Kidney epithelial cell (primary cell): ENCODE results near the gene IFNL3. TPM values are rescaled to one million over a fixed set of nuclear protein-coding genes. Genes with fewer than 3 reads are reported as not detected.
A peak's percentile ranks its signal among the peaks of the same experiment; 100 is the strongest.

ENCODE experiments used
- DNase-seq: peaks from one replicate; pipeline ENCODE4 v3.0.0-alpha.2; 2010; ENCODE audit warnings: low read depth
- H3K27me3 ChIP-seq: 2 replicates; pipeline ENCODE4 v1.6.0; 2011; ENCODE audit warnings: low read length; ENCODE audit not compliant: control insufficient read depth, insufficient read depth
- H3K36me3 ChIP-seq: 2 replicates; pipeline ENCODE4 v1.5.1; 2011; ENCODE audit warnings: low read length; ENCODE audit not compliant: control insufficient read depth, insufficient read depth
- H3K4me3 ChIP-seq: 2 replicates; pipeline ENCODE4 v1.5.1; 2011; ENCODE audit warnings: low read depth, mild to moderate bottlenecking, control low read depth, low read length
- CTCF ChIP-seq: IDR thresholded peaks from 2 replicates; pipeline ENCODE4 v1.5.1; 2011; ENCODE audit warnings: mild to moderate bottlenecking, moderate library complexity, low read length, control low read depth, inconsistent platforms; ENCODE audit not compliant: insufficient read depth, poor library complexity, severe bottlenecking
- total RNA-seq: library from RNA; depleted of rRNA; stranded (reverse); fragments of >200 nt; gene quantifications from 2 replicates; pipeline ENCODE4 v1.2.3, GENCODE V29; 2015

Gene IFNL3
- total RNA-seq, 1 donor from 2014 or later: not detected

- H3K27me3 ChIP-seq: peaks cover 38% of the 10 kb centered on the region
- H3K4me3 ChIP-seq: no peak overlapping the region
- no peaks in the 10 kb centered on the region for H3K36me3 ChIP-seq
- DNase-seq: no peak
- TF ChIP-seq CTCF: no peak
These were observed 39.4 kb downstream of the IFNL3 start for GRCh38 chr19:39205449-39205764.

- Histone ChIP-seq H3K4me3 (no peak within 1 kb of the TSS), H3K27me3 (peaks cover 40% of the 10 kb centered on the region), H3K36me3 (no peaks in the 10 kb centered on the region)
- no peak for TF ChIP-seq CTCF
- DNase-seq: no peak
These were observed 41.1 kb downstream of the IFNL3 start, which contains the start of gene SYCN for GRCh38 chr19:39203372-39204341. Gene SYCN, minus strand, starts transcription at chr19:39204263. Its CDS starts 9 bp downstream, at chr19:39204254.

- TF ChIP-seq CTCF: no peak
- no peak overlapping the region for H3K4me3 ChIP-seq
- H3K27me3 ChIP-seq: peaks cover 41% of the 10 kb centered on the region
- no peak for DNase-seq
- no peaks in the 10 kb centered on the region for H3K36me3 ChIP-seq
These were observed 41.8 kb downstream of the IFNL3 start for GRCh38 chr19:39202998-39203355.

GRCh38 chr19:39200803-39201115, 44.0 kb downstream of the IFNL3 start:
- Histone ChIP-seq H3K36me3 (no peaks in the 10 kb centered on the region), H3K27me3 (peaks cover 61% of the 10 kb centered on the region), H3K4me3 (no peak overlapping the region)
- no peak for TF ChIP-seq CTCF
- no peak for DNase-seq

GRCh38 chr19:39200066-39200802, 44.6 kb downstream of the IFNL3 start:
- DNase-seq: no peak
- Histone ChIP-seq H3K36me3 (no peaks in the 10 kb centered on the region), H3K4me3 (no peak overlapping the region), H3K27me3 (peaks cover 64% of the 10 kb centered on the region)
- no peak for TF ChIP-seq CTCF

GRCh38 chr19:39199025-39199424, 45.8 kb downstream of the IFNL3 start:
- Histone ChIP-seq H3K4me3 (no peak overlapping the region), H3K27me3 (peaks cover 56% of the 10 kb centered on the region), H3K36me3 (no peaks in the 10 kb centered on the region)
- no peak for TF ChIP-seq CTCF
- DNase-seq: peak; percentile 65
